Lower lobe of right lung (tissue), 2 donors: ENCODE data around the gene OR9Q1. TPM values are rescaled to one million over a fixed set of nuclear protein-coding genes. Genes with fewer than 3 reads are reported as not detected.

Source experiments
- ATAC-seq, 2 donors: fragments of 200-7000 bp; cut with Tn5 transposase; one replicate each; pipeline ENCODE4 v1.9.1; 2020 to 2022; ENCODE audit warnings: mild to moderate bottlenecking in 2 of 2, moderate library complexity in 2 of 2
- DNase-seq: peaks from one replicate; pipeline ENCODE4 v3.0.0-alpha.2; 2020
- H3K27ac ChIP-seq: fragments of 200-600 bp; one replicate; pipeline ENCODE4 v1.8.0; 2022
- H3K27me3 ChIP-seq: fragments of 200-600 bp; one replicate; pipeline ENCODE4 v1.8.0; 2022; ENCODE audit warnings: low read depth
- H3K36me3 ChIP-seq: fragments of 200-600 bp; one replicate; pipeline ENCODE4 v1.8.0; 2022; ENCODE audit warnings: mild to moderate bottlenecking
- H3K4me1 ChIP-seq: fragments of 200-600 bp; one replicate; pipeline ENCODE4 v1.8.0; 2022
- H3K4me3 ChIP-seq: fragments of 200-600 bp; one replicate; pipeline ENCODE4 v1.8.0; 2022; ENCODE audit warnings: mild to moderate bottlenecking
- H3K9me3 ChIP-seq: fragments of 200-600 bp; one replicate; pipeline ENCODE4 v1.8.0; 2022
- intact Hi-C: fragments of 100-400 bp; cut with DNase I; formaldehyde crosslinking; loops from one replicate; pipeline ENCODE4 v1.11.0; 2022
- total RNA-seq: library from RNA; stranded (reverse); fragmentation: NEBNext Ultra II Directional; extraction: Animal tissue kit (Norgen Biotek cat#: 25700); gene quantifications from one replicate; pipeline ENCODE4 v1.2.1, GENCODE V29; 2021
- TF ChIP-seq, protein P1 (sequence below): fragments of 200-600 bp; IDR thresholded peaks from one replicate; pipeline ENCODE4 v1.8.0; 2022; ENCODE audit warnings: antibody characterized with exemption, mild to moderate bottlenecking
- donor health status: DM: no; HTN: yes; CAD: no; lungs with severe emphysema.

OR9Q1 gene
- total RNA-seq, 1 donor from 2014 or later = not detected

DNA sequence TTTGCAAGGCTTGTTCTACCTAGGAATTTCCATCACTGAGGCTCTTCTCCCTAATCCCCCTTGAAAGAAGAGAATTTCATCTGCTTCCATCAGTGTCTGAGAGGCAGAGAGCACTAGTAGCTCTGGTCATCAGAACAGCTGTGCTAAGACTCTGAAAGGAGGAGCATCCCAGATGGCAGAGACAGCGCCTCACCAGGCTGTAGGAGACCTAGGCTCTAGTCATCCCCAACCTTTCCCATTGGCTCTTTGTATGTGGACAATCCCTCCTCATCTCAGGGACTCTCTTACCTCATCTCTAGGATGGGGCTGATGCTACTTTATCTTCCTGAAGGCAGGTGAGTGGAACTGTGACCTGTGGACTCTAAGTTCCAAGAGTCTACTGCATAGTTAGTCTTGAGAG lies 110.5 kb downstream of the OR9Q1 start:
- intact Hi-C loops = no loop called here
- TF ChIP-seq, protein P1, sequence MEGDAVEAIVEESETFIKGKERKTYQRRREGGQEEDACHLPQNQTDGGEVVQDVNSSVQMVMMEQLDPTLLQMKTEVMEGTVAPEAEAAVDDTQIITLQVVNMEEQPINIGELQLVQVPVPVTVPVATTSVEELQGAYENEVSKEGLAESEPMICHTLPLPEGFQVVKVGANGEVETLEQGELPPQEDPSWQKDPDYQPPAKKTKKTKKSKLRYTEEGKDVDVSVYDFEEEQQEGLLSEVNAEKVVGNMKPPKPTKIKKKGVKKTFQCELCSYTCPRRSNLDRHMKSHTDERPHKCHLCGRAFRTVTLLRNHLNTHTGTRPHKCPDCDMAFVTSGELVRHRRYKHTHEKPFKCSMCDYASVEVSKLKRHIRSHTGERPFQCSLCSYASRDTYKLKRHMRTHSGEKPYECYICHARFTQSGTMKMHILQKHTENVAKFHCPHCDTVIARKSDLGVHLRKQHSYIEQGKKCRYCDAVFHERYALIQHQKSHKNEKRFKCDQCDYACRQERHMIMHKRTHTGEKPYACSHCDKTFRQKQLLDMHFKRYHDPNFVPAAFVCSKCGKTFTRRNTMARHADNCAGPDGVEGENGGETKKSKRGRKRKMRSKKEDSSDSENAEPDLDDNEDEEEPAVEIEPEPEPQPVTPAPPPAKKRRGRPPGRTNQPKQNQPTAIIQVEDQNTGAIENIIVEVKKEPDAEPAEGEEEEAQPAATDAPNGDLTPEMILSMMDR = no peak
- ATAC-seq = no peak
- Histone ChIP-seq H3K4me1 (no peaks in the 10 kb centered on the region), H3K36me3 (no peaks in the 10 kb centered on the region), H3K4me3 (no peak overlapping the region), H3K9me3 (no peaks in the 10 kb centered on the region), H3K27me3 (no peaks in the 10 kb centered on the region), H3K27ac (no peak overlapping the region)
- no peak for DNase-seq

DNA sequence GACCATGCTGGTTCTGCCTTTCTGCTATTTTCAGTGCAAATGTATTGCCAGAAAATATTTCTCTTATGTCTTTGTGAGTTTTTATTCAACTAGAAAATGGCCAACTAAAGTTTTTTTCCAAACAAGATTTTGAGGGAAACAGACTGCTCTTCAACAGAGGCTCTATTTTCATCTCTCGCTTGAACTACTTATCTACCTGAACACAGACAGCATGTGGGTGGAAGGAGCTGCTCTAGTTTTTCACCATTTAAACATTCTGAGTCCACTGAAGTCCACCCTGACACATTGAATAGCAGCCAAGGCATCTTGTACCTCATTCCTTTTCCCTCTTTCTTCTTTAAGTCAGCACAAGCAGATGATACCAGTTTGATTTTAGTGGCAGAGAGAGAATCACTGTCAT lies 111.5 kb downstream of the OR9Q1 start:
- TF ChIP-seq, protein P1 = no peak
- ATAC-seq = no peak
- intact Hi-C loops = no loop called here
- Histone ChIP-seq H3K36me3 (no peaks in the 10 kb centered on the region), H3K27me3 (no peaks in the 10 kb centered on the region), H3K27ac (no peak overlapping the region), H3K9me3 (no peaks in the 10 kb centered on the region), H3K4me3 (no peak overlapping the region), H3K4me1 (no peaks in the 10 kb centered on the region)
- DNase-seq = no peak

DNA sequence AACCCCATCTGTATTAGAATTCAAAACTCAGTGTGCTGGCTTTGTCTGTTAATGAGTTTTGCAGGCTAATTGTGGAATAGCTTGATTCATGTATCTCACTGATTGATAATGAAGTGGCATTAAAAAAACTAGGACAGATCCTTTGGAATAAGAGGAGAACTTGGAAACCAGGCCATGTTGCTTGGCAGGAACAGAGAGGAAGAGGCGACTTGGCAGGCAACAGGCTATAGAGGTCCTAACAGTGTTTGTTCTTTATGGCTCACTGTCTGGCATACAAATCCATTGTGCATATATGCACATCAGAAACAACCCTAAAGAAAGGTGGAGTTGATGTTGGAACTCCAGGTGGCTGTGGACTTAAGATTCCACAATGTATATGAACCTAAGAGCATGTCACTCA lies 119.1 kb downstream of the OR9Q1 start:
- no peak for ATAC-seq
- TF ChIP-seq, protein P1 = no peak
- Histone ChIP-seq H3K4me3 (no peak overlapping the region), H3K4me1 (no peaks in the 10 kb centered on the region), H3K27ac (no peak overlapping the region), H3K9me3 (no peaks in the 10 kb centered on the region), H3K36me3 (no peaks in the 10 kb centered on the region), H3K27me3 (no peaks in the 10 kb centered on the region)
- intact Hi-C loops = no loop called here
- DNase-seq = no peak

DNA sequence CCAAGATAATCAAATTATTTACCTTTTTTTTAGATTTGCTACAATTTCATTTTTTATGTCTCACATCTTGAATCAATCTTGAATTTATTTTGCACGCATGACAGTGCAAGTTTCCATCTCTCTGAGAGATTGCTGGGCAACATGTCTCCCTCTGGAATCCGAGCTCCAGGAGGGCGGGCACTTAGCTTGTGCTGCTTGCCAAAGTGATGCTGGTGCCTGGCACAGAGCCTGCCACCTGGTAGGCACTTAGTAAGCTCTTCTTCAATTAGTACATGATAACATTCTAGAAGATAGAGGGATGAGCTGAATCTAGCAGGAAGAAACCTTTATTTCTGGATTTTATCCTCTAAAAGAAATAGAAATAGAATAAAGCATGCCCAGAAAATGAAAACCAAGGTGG lies 129.1 kb downstream of the OR9Q1 start:
- Histone ChIP-seq H3K27ac (no peak overlapping the region), H3K9me3 (no peaks in the 10 kb centered on the region), H3K36me3 (no peaks in the 10 kb centered on the region), H3K4me1 (no peaks in the 10 kb centered on the region), H3K27me3 (no peaks in the 10 kb centered on the region), H3K4me3 (no peak overlapping the region)
- intact Hi-C loops = no loop called here
- DNase-seq = no peak
- ATAC-seq = no peak
- TF ChIP-seq, protein P1 = no peak

DNA sequence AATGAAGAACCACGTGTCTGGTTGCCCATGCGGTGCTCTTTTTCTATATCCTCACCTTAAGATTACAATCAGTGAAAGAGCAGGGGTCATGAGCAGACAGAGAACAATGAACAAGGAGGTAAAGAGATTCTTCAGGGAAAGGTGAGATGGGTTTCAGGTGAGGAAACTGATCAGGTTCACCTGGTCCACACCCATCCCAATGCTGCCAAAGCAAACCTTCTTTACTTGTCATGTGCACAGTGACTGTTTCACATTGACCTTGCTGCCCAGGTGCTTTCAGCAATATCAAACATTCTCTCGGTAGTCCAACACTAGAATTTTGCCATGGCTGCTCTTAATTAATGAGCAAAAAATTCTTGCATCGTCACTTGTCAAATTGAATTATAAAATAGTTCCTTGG lies 140.7 kb downstream of the OR9Q1 start:
- no peak overlapping the region for H3K27ac ChIP-seq
- H3K36me3 ChIP-seq = no peaks in the 10 kb centered on the region
- no peak for ATAC-seq
- intact Hi-C loops = no loop called here
- no peaks in the 10 kb centered on the region for H3K27me3 ChIP-seq
- H3K4me1 ChIP-seq = no peaks in the 10 kb centered on the region
- DNase-seq = no peak
- no peaks in the 10 kb centered on the region for H3K9me3 ChIP-seq
- TF ChIP-seq, protein P1 = no peak
- no peak overlapping the region for H3K4me3 ChIP-seq

DNA sequence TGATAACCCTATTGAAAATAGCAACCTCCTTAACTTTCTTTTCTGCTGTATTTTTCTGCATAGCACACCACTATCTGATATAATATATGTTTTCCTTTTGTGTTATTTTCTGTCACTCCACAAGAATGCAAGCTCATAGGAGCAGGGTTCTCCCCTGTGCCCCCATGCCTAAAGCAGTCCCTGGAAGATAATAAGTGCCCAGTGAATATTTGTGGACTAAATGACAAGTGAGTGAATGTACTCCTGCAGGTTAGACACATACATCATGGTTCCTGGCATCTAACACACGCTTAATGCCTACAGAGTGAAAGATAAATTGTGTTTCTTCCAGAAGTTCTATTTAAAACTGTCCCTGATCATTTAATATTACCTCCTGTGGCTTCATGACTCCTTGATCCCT lies 141.3 kb downstream of the OR9Q1 start:
- H3K36me3 ChIP-seq = no peaks in the 10 kb centered on the region
- intact Hi-C loops = no loop called here
- no peaks in the 10 kb centered on the region for H3K9me3 ChIP-seq
- ATAC-seq (no peak), DNase-seq (no peak)
- no peaks in the 10 kb centered on the region for H3K4me1 ChIP-seq
- no peak overlapping the region for H3K27ac ChIP-seq
- TF ChIP-seq, protein P1 = no peak
- H3K4me3 ChIP-seq = no peak overlapping the region
- no peaks in the 10 kb centered on the region for H3K27me3 ChIP-seq
